ENCODE measurements around the gene CNTN4.

The CNTN4 gene

GRCh38 chr3:2735392-2735894, 636.8 kb downstream of the CNTN4 start:
- H3K36me3 ChIP-seq (ENCODE audit: insufficient read depth, low read length) = no peaks in the 10 kb centered on the region
- no peak overlapping the region for H3K9ac ChIP-seq (ENCODE audit: low read depth, low read length)

GRCh38 chr3:2741516-2741915, 642.9 kb downstream of the CNTN4 start:
- Histone ChIP-seq H3K9me3 (ENCODE audit: control insufficient read depth, insufficient read depth, low read length) (no peaks in the 10 kb centered on the region), H3K4me1 (ENCODE audit: insufficient read depth, low read length) (no peaks in the 10 kb centered on the region), H3K36me3 (ENCODE audit: insufficient read depth, low read length) (no peaks in the 10 kb centered on the region), H3K9ac (ENCODE audit: low read depth, low read length) (no peak overlapping the region)

More at GRCh38 chr3:2735392-2735894, 636.8 kb downstream of the CNTN4 start:
- no peaks in the 10 kb centered on the region for H3K9me3 ChIP-seq (ENCODE audit: control insufficient read depth, insufficient read depth, low read length)
- H3K4me1 ChIP-seq (ENCODE audit: insufficient read depth, low read length) = no peaks in the 10 kb centered on the region

GRCh38 chr3:2765002-2765579, 666.4 kb downstream of the CNTN4 start:
- no peak overlapping the region for H3K9ac ChIP-seq (ENCODE audit: low read depth, low read length)
- no peaks in the 10 kb centered on the region; the same call in 1 of the 2 replicates for H3K4me1 ChIP-seq (ENCODE audit: insufficient read depth, low read length)
- H3K36me3 ChIP-seq (ENCODE audit: insufficient read depth, low read length) = no peaks in the 10 kb centered on the region
- H3K9me3 ChIP-seq (ENCODE audit: control insufficient read depth, insufficient read depth, low read length) = no peaks in the 10 kb centered on the region

DNA sequence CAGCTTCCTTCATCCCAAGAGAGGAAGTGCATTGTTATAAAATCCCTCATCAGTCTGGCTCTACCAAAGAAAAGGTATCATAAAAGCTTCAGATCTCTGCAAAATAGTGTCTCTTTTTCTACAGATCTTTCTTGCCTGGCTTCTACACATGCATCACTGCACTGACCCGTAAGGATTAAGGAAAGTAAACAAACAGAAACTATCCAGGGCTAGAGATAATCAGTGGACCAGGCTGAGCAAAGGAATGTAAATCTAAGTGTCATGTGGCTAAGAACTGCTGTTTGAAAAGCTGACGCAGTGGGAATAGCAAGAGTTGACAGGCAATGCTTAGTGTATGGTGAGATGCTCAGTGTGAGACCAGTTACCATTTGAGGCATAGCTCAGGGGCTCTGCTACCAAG, 671.8 kb downstream of the CNTN4 start:
- Histone ChIP-seq H3K4me1 (ENCODE audit: insufficient read depth, low read length) (peaks cover 8% of the 10 kb centered on the region; the same call in 1 of the 2 replicates), H3K9ac (ENCODE audit: low read depth, low read length) (no peak overlapping the region), H3K9me3 (ENCODE audit: control insufficient read depth, insufficient read depth, low read length) (no peaks in the 10 kb centered on the region), H3K36me3 (ENCODE audit: insufficient read depth, low read length) (no peaks in the 10 kb centered on the region)

GRCh38 chr3:2771193-2771592, 672.5 kb downstream of the CNTN4 start:
- no peaks in the 10 kb centered on the region for H3K9me3 ChIP-seq (ENCODE audit: control insufficient read depth, insufficient read depth, low read length)
- no peak overlapping the region for H3K9ac ChIP-seq (ENCODE audit: low read depth, low read length)
- no peaks in the 10 kb centered on the region for H3K36me3 ChIP-seq (ENCODE audit: insufficient read depth, low read length)
- peaks cover 8% of the 10 kb centered on the region; the same call in 1 of the 2 replicates for H3K4me1 ChIP-seq (ENCODE audit: insufficient read depth, low read length)

DNA sequence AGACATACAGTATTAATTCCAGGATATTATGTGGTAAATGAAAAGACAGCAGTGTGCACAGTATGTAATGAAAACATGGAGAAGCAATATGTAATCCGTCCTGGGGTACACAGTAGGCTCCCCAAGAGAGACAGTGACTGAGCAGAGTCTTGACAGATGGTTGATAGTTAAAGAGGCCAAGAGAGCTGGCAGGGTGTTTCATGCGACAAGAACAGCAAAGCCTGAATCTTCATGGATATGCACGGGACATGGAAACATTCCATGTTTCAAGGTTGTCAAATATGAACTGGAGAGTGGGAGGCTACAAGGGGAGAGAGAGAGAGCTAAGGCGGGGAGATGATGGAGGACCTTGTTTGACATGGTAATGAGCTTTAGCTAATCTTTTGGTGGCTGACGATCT, 673.1 kb downstream of the CNTN4 start:
- Histone ChIP-seq H3K9me3 (ENCODE audit: control insufficient read depth, insufficient read depth, low read length) (no peaks in the 10 kb centered on the region), H3K36me3 (ENCODE audit: insufficient read depth, low read length) (no peaks in the 10 kb centered on the region), H3K4me1 (ENCODE audit: insufficient read depth, low read length) (peaks cover 8% of the 10 kb centered on the region; the same call in 1 of the 2 replicates), H3K9ac (ENCODE audit: low read depth, low read length) (no peak overlapping the region)

DNA sequence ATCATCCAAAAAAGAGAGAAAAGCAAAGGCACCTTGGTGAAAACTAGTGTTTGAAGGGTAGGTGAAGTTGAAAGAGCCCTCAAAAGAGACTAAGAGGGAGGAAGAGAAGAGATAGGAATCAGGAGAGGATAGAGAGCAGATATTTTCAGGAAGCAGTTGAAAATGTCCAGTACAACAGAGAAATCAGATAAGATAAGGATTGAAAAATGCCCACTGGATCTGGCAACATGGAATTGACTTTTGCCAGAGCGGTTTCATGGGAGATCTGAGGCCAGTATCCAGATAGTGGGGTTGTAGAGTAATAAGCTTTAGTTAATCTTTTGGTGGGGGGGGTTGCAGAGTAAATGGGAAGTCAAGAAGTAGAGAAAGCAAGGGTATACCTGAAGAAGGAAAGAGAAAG, 674.1 kb downstream of the CNTN4 start:
- Histone ChIP-seq H3K9ac (ENCODE audit: low read depth, low read length) (no peak overlapping the region), H3K9me3 (ENCODE audit: control insufficient read depth, insufficient read depth, low read length) (no peaks in the 10 kb centered on the region), H3K36me3 (ENCODE audit: insufficient read depth, low read length) (no peaks in the 10 kb centered on the region), H3K4me1 (ENCODE audit: insufficient read depth, low read length) (peaks cover 8% of the 10 kb centered on the region; the same call in 1 of the 2 replicates)

DNA sequence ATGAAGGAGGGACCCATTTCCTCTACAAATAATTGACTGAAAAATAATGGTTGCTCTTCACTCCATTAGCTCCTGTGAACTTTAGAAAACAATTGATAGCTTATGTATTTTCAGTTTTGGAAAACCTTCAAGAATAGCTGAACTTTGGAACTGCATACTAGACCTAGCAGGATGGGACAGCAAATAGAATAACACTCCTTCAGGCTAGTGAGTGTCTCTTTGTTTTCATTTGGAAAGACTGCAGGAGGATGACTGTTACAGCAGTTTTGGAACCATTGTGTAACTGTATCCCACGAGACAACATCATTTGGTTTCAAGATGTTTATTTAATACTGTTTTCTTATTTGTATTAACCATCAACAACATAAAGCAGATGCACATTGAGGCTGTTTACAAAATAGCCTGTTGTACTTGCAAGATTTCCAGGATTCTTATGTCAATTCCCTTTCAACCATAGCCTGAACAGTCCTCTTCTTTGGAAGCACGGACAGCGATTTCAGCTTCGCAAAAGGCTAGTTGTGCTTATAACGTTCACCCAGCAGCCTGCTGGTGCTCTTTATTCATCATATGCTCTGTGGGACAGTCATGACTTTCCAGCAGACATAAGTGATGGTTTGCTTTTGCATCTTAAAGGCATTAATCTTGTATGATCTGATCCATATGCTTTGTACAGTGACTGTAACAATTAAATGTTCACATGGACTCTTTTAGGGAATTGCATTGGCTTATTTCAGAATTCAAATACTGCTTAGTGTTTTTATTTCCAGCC, 676.0 kb downstream of the CNTN4 start:
- Histone ChIP-seq H3K9ac (ENCODE audit: low read depth, low read length) (no peak overlapping the region), H3K9me3 (ENCODE audit: control insufficient read depth, insufficient read depth, low read length) (no peaks in the 10 kb centered on the region), H3K4me1 (ENCODE audit: insufficient read depth, low read length) (peaks cover 8% of the 10 kb centered on the region; the same call in 1 of the 2 replicates), H3K36me3 (ENCODE audit: insufficient read depth, low read length) (no peaks in the 10 kb centered on the region)

DNA sequence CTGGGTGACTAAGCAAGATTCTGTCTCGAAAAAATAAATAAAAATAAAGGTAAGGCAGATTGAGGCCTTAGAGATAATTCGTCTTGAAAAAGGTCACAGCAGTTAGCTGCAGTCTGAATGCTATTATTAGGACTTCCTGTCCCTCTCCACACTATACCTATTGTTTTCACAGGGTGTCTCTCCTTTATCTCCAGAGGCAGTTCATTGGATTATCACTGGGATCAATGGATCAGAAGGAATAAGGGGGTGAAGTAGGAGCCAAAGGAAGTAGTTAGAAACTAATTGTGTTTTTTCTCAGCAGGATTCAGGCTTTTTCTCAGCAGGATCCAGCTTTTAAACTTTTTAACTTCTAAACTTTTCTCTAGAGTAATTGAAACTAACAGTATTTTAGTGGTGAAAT, 684.6 kb downstream of the CNTN4 start:
- H3K36me3 ChIP-seq (ENCODE audit: insufficient read depth, low read length) = no peaks in the 10 kb centered on the region
- no peaks in the 10 kb centered on the region for H3K4me1 ChIP-seq (ENCODE audit: insufficient read depth, low read length)
- H3K9me3 ChIP-seq (ENCODE audit: control insufficient read depth, insufficient read depth, low read length) = no peaks in the 10 kb centered on the region
- H3K9ac ChIP-seq (ENCODE audit: low read depth, low read length) = no peak overlapping the region

GRCh38 chr3:2784627-2785026, 686.0 kb downstream of the CNTN4 start:
- Histone ChIP-seq H3K36me3 (ENCODE audit: insufficient read depth, low read length) (no peaks in the 10 kb centered on the region), H3K9me3 (ENCODE audit: control insufficient read depth, insufficient read depth, low read length) (no peaks in the 10 kb centered on the region), H3K4me1 (ENCODE audit: insufficient read depth, low read length) (no peaks in the 10 kb centered on the region), H3K9ac (ENCODE audit: low read depth, low read length) (no peak overlapping the region)

DNA sequence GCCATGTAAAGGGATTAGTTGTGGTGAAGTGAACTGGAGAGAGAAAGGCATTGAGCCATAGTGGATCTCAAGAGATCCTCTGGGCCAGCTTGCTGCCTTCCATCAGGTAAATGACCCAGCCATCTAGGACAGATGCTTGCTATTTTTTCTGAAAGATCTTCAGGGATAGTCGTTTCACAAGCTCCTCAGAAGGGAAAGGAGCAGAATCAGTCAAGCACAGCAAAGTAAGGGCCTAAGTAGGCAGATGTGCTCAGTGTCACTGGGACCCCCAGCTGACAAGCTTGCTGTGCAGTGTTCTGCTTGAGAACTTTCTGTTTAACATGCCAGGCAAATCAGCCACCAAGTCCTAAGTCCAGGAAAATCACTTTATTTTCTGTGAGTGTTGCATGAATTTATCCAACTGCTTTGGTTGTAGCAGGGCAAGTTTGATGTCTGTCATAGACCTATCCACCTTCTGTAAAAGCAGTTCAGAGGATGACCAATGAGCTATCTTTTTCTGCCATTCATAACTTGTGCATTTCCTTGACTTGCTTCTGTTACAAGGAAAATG, 691.7 kb downstream of the CNTN4 start:
- Histone ChIP-seq H3K9ac (ENCODE audit: low read depth, low read length) (no peak overlapping the region), H3K4me1 (ENCODE audit: insufficient read depth, low read length) (no peaks in the 10 kb centered on the region), H3K36me3 (ENCODE audit: insufficient read depth, low read length) (no peaks in the 10 kb centered on the region), H3K9me3 (ENCODE audit: control insufficient read depth, insufficient read depth, low read length) (no peaks in the 10 kb centered on the region)

DNA sequence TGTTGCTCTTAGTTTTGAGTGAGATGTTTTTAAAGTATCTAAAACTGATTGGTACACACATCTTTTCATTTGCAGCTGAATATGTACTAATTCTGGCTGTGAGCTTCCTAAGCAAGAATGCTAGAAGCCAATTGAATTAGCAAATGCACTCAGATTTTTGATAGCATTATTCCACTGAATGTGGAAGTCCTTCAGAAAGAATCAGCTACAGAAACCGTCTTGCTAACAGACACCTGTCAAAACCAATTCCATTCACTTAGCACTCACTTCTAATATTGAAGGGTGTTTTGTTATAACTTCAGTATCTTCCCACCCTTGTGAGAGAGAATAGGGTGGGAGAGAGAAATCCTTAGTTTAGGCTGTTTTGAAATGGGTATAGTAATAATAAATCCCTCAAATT, 693.8 kb downstream of the CNTN4 start:
- no peaks in the 10 kb centered on the region for H3K36me3 ChIP-seq (ENCODE audit: insufficient read depth, low read length)
- H3K9me3 ChIP-seq (ENCODE audit: control insufficient read depth, insufficient read depth, low read length) = no peaks in the 10 kb centered on the region
- H3K9ac ChIP-seq (ENCODE audit: low read depth, low read length) = no peak overlapping the region
- no peaks in the 10 kb centered on the region for H3K4me1 ChIP-seq (ENCODE audit: insufficient read depth, low read length)

DNA sequence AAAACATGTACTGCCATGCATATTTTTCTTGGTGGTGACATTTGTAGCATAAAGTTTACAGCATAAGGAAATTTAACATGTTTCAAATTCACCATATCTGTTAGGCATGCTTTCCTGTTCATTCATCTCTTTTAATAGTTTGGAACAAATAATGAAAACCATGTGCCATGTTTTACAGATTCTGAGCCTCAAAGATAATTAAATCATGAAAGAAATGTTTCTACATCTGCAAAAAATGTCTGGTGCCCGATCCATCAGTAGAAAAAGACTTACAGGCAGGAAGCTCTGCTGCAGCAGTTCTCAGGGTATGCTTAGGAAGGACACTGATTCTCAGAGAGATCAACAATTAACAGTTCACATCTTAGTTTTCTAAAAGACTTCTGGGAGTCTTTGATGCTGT, 695.3 kb downstream of the CNTN4 start:
- H3K9me3 ChIP-seq (ENCODE audit: control insufficient read depth, insufficient read depth, low read length) = no peaks in the 10 kb centered on the region
- no peaks in the 10 kb centered on the region for H3K36me3 ChIP-seq (ENCODE audit: insufficient read depth, low read length)
- H3K4me1 ChIP-seq (ENCODE audit: insufficient read depth, low read length) = no peaks in the 10 kb centered on the region
- no peak overlapping the region for H3K9ac ChIP-seq (ENCODE audit: low read depth, low read length)

- no peaks in the 10 kb centered on the region for H3K36me3 ChIP-seq (ENCODE audit: insufficient read depth, low read length)
- H3K4me1 ChIP-seq (ENCODE audit: insufficient read depth, low read length) = peaks cover 5% of the 10 kb centered on the region; the same call in 1 of the 2 replicates
- H3K9me3 ChIP-seq (ENCODE audit: control insufficient read depth, insufficient read depth, low read length) = no peaks in the 10 kb centered on the region
- no peak overlapping the region for H3K9ac ChIP-seq (ENCODE audit: low read depth, low read length)
These were observed 703.8 kb downstream of the CNTN4 start for GRCh38 chr3:2802429-2802828.

DNA sequence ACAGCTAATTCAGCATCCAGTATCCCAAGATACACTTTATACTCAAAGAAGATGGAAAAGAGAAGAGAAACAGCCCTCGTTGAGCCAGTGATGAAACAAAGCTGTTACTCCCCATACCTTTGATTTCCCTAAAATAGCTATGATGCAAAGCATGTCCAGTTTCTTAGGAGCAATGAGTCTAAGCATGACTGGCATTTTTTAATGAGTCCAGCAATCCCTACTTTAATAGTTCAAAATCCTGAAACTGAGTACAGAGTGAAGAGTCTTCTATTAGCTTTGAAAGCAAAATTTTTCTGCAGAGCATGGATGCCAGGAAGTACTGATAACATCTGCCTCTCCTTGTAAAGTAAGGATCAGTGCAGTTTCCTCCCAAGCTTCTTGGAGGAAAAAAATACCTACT, 708.8 kb downstream of the CNTN4 start:
- Histone ChIP-seq H3K36me3 (ENCODE audit: insufficient read depth, low read length) (no peaks in the 10 kb centered on the region), H3K4me1 (ENCODE audit: insufficient read depth, low read length) (peaks cover 1% of the 10 kb centered on the region; the same call in 1 of the 2 replicates)

More for the DNA sequence above, 708.8 kb downstream of the CNTN4 start:
- Histone ChIP-seq H3K9ac (ENCODE audit: low read depth, low read length) (no peak overlapping the region), H3K9me3 (ENCODE audit: control insufficient read depth, insufficient read depth, low read length) (no peaks in the 10 kb centered on the region)
